Pons (tissue), 1 donor: ENCODE results near the gene WNK4.

Experiments
- DNase-seq: peaks from one replicate; pipeline ENCODE4 v3.0.0-alpha.2; 2016; ENCODE audit warnings: low spot score

WNK4 gene

DNA sequence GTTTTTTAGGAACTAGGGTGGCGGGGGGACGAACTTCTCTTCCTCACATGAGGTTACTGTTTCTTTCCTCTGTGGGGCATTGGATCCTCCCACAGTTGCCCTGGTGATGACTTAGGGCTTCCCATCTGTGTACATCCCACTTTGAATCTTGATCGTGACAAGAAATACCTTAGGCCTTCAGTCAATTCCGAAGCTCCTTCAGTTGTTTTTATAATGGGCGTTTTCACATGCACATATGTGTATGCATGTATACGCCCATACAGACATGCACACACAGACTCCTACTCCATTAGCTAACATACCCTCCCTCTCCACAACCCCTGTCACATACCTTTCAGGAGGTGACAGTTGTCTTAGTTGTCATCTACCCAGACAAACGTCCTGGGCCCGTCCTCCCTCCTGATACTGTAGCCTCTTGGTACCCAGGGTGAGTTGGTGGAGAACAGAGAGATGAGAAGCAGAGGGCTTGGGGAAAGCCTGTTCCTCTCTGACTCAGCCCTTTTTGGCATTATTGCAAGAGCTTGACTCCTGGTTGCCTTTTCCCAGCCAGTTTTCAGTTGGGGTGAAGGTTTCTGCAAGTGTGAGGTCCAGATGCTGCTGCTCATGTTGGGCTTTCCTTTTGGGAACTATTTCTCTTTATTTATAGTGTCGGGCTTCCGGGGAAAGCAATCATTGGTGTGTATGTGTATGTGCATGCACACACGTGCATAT is 61.7 kb downstream of the WNK4 start:
- no peak for DNase-seq

DNA sequence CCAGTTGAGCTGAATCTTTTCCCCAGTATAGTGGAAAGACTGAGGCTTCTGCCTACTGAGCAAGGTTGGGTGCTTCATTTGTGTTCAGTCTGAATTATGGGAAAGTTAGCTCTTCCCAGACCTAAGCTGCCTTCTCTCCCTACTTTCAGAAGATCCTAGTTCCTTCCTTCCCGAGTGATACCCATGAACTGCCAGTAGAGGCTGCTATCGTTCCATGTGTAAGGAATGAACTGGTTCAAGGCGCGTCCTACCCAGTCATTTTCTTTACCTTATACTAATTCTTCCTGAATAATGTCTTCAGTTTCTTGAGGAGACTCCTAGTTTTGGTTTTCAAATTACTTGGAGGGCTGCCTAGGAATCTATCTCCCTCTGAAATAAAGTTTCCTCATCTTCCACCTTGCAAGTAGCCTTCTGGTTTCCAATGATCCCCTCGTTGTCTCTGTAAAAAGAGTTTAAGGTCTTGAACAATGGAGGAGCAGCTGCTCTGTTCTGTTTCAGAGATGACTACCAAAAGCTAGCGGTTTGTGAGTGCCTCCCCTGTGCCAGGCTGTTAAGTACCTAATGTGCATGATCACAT is 63.0 kb downstream of the WNK4 start:
- peak; percentile 76 for DNase-seq

DNA sequence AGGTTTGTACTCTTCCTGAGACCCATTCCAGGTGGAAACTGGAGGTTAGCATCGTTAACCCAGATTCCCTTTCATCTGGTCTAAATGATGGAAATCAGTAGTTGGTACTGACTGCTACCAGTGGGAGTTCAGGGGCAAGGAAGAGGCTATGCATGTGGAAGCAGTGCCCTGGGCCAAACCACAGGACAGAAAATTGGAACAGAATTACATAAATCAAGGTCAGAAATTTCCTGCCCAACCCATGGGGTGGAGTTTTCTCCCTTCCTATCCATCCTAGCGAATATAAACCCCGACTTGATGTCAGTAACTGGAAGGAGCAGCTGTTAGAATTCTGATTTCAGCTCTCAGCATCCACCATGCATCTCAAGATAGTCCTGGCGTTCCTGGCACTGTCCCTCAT is 63.9 kb downstream of the WNK4 start, which contains the start of gene AOC2:
Gene AOC2, plus strand, starts transcription at position 310 of the 400 bp plus-strand sequence. Its CDS starts 47 bp downstream, at position 357.
- DNase-seq = no peak

DNA sequence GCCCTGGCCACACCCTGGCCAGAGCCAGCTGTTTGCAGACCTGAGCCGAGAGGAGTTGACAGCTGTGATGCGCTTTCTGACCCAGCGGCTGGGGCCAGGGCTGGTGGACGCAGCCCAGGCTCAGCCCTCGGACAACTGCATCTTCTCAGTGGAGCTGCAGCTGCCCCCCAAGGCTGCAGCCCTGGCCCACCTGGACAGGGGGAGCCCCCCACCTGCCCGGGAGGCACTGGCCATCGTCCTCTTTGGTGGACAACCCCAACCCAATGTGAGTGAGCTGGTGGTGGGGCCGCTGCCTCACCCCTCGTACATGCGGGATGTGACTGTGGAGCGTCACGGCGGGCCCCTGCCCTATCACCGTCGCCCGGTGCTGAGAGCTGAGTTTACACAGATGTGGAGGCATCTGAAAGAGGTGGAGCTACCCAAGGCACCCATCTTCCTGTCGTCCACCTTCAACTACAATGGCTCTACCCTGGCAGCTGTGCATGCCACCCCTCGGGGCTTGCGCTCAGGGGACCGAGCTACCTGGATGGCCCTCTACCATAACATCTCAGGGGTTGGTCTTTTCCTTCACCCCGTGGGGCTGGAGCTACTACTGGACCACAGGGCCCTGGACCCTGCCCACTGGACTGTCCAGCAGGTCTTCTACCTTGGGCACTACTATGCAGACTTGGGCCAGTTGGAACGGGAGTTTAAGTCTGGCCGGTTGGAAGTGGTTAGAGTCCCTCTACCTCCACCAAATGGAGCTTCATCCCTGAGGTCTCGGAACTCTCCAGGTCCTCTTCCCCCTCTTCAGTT is 64.5 kb downstream of the WNK4 start:
- no peak for DNase-seq

DNA sequence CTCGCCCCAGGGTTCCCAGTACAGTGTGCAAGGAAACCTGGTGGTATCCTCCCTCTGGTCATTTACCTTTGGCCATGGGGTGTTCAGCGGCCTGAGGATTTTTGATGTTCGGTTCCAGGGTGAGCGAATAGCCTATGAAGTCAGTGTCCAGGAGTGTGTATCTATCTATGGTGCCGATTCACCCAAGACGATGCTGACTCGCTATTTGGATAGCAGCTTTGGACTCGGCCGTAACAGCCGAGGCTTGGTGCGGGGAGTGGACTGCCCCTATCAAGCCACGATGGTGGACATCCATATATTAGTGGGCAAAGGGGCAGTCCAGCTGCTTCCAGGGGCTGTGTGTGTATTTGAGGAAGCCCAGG is 65.1 kb downstream of the WNK4 start:
- DNase-seq = no peak

DNA sequence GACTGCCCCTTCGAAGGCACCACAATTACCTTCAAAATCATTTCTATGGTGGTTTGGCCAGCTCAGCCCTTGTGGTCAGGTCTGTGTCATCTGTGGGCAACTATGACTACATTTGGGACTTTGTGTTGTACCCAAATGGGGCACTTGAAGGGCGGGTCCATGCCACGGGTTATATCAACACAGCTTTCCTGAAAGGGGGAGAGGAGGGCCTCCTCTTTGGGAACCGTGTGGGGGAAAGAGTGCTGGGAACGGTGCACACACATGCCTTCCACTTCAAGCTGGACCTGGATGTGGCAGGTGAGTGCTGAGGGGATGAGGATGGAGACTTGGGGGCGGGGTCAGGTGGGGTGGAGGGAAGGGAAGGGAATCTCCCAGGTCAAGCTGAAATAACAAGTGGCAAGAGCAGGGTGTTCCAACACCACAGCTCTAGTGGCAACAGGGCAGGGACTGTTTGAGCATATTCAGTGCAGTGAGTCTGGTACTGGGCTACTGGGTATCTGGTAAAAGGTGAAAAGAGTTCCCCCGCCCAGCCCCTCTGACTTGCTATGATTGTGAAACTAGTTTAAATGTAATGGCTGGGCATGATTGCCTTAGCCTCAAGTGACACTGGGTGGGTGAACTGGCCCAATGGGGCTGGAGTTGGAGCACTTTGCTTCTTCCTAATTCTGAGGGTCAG is 65.6 kb downstream of the WNK4 start:
- no peak for DNase-seq
